SK-N-SH (cell line): ENCODE measurements around the gene KCNQ2. TPM values are rescaled to one million over a fixed set of nuclear protein-coding genes. Genes with fewer than 3 reads are reported as not detected.

Experiments
- CTCF ChIA-PET: fragments of 300-600, 350-600 bp; formaldehyde crosslinking; extraction: SDS; loops from one replicate; lab custom pipeline; 2021; lab: Yijun Ruan, JAX
- POLR2A ChIA-PET: fragments of 350-600 bp; sonication (Branson Sonifier 250); formaldehyde crosslinking; extraction: SDS; loops from one replicate; lab custom pipeline; 2020; ENCODE audit warnings: antibody characterized with exemption, inconsistent platforms; lab: Yijun Ruan, JAX
- DNase-seq: peaks from one replicate; pipeline ENCODE4 v3.0.0; 2012
- H2AFZ ChIP-seq: fragments of 200-600 bp; sonication (generic); 2 replicates; pipeline ENCODE4 v1.8.1; 2016; ENCODE audit warnings: antibody characterized with exemption, mild to moderate bottlenecking, low read depth
- H3F3A ChIP-seq: fragments of 200-600 bp; sonication (generic); replicated peaks from 2 replicates; pipeline ENCODE3; 2016; ENCODE audit warnings: antibody characterized with exemption, mild to moderate bottlenecking; ENCODE audit not compliant: insufficient read depth
- H3K27ac ChIP-seq, 2 experiments: fragments of 200-500 bp in 1 of 2; fragments of 200-600 bp in 1 of 2; sonication (Bioruptor generic) in 1 of 2; sonication (generic), shearing (Covaris generic) in 1 of 2; 2 replicates each; pipeline versions ENCODE4 v1.5.1 to v1.6.1; 2014 to 2016; ENCODE audit warnings: low read depth in 2 of 2, inconsistent platforms in 1 of 2, low read length in 1 of 2, mild to moderate bottlenecking in 1 of 2, mixed read lengths in 1 of 2
- H3K27me3 ChIP-seq: fragments of 200-600 bp; sonication (generic), shearing (Covaris generic); 2 replicates; pipeline ENCODE4 v1.6.1; 2016; ENCODE audit warnings: mixed run types; ENCODE audit not compliant: insufficient read depth
- H3K36me3 ChIP-seq, 2 experiments: fragments of 200-500 bp in 1 of 2; fragments of 200-600 bp in 1 of 2; sonication (Bioruptor generic) in 1 of 2; sonication (generic) in 1 of 2; replicated peaks in 1 of 2; 2 replicates each; pipeline versions ENCODE3 to v1.5.1; 2014 to 2016; ENCODE audit warnings: low read length in 1 of 2, mild to moderate bottlenecking in 1 of 2; ENCODE audit not compliant: insufficient read depth in 2 of 2, control insufficient read depth in 1 of 2
- H3K4me1 ChIP-seq, 2 experiments: fragments of 200-500 bp in 1 of 2; fragments of 200-600 bp in 1 of 2; sonication (Bioruptor generic) in 1 of 2; sonication (generic), shearing (Covaris generic) in 1 of 2; 2 replicates each; pipeline versions ENCODE4 v1.5.1 to v1.6.1; 2014 to 2016; ENCODE audit warnings: low read depth in 1 of 2, low read length in 1 of 2, mixed run types in 1 of 2; ENCODE audit not compliant: insufficient read depth in 2 of 2, control insufficient read depth in 1 of 2
- H3K4me2 ChIP-seq: fragments of 200-600 bp; sonication (generic), shearing (Covaris generic); 2 replicates; pipeline ENCODE4 v1.6.1; 2017; ENCODE audit warnings: mixed run types
- H3K4me3 ChIP-seq, 2 experiments: fragments of 200-500 bp in 1 of 2; fragments of 200-600 bp in 1 of 2; sonication (Bioruptor generic) in 1 of 2; sonication (generic), shearing (Covaris generic) in 1 of 2; 2 replicates each; pipeline versions ENCODE4 v1.5.1 to v1.8.1; 2014 to 2016; ENCODE audit warnings: low read depth in 2 of 2, inconsistent platforms in 1 of 2, low read length in 1 of 2, mild to moderate bottlenecking in 1 of 2, mixed read lengths in 1 of 2, moderate library complexity in 1 of 2
- H3K79me2 ChIP-seq: fragments of 200-600 bp; sonication (generic); 2 replicates; pipeline ENCODE4 v1.8.1; 2017; ENCODE audit warnings: mild to moderate bottlenecking; ENCODE audit not compliant: insufficient read depth
- H3K9ac ChIP-seq: fragments of 200-600 bp; sonication (generic); 2 replicates; pipeline ENCODE4 v1.6.1; 2017; ENCODE audit warnings: mixed run types
- H3K9me2 ChIP-seq: fragments of 200-600 bp; sonication (generic); 2 replicates; pipeline ENCODE4 v1.6.1; 2017; ENCODE audit warnings: mixed run types
- H3K9me3 ChIP-seq: fragments of 200-600 bp; sonication (generic); 2 replicates; pipeline ENCODE4 v1.6.1; 2017; ENCODE audit warnings: mixed run types, mild to moderate bottlenecking, moderate library complexity
- H4K20me1 ChIP-seq: fragments of 200-600 bp; sonication (generic); 2 replicates; pipeline ENCODE4 v1.6.1; 2017; ENCODE audit warnings: mild to moderate bottlenecking, mixed run types; ENCODE audit not compliant: insufficient read depth
- CTCF ChIP-seq: fragments of 200-600 bp; sonication (generic); IDR thresholded peaks from 2 replicates; pipeline ENCODE4 v1.6.1; 2017; ENCODE audit warnings: antibody characterized with exemption, mild to moderate bottlenecking, moderate library complexity
- ELF1 ChIP-seq: IDR thresholded peaks from 2 replicates; pipeline ENCODE4 v1.4.0; 2012
- EP300 ChIP-seq, 2 experiments: IDR thresholded peaks; 2 replicates each; pipeline versions ENCODE4 v1.4.0 to v1.6.1; 2012; ENCODE audit warnings: borderline replicate concordance in 1 of 2, low read depth in 1 of 2, low read length in 1 of 2
- EZH2phosphoT487 ChIP-seq: fragments of 200-600 bp; sonication (generic); IDR thresholded peaks from 2 replicates; pipeline ENCODE4 v1.6.1; 2017; ENCODE audit warnings: low read depth, mixed run types, mild to moderate bottlenecking, antibody characterized with exemption, moderate library complexity, borderline replicate concordance
- FOSL2 ChIP-seq: IDR thresholded peaks from 2 replicates; pipeline ENCODE4 v1.4.0; 2012; ENCODE audit warnings: low read depth, mild to moderate bottlenecking, moderate library complexity, borderline replicate concordance
- FOXJ3 ChIP-seq: sonication (generic); formaldehyde crosslinking; IDR thresholded peaks from 2 replicates; pipeline ENCODE4 v1.5.1; 2020; ENCODE audit warnings: mild to moderate bottlenecking, missing genetic modification reagents
- FOXM1 ChIP-seq: IDR thresholded peaks from 2 replicates; pipeline ENCODE4 v1.4.0; 2012; ENCODE audit warnings: low read depth, mild to moderate bottlenecking
- MAX ChIP-seq: IDR thresholded peaks from 2 replicates; pipeline ENCODE4 v1.4.0; 2012; ENCODE audit warnings: low read depth
- MEF2A ChIP-seq: IDR thresholded peaks from 2 replicates; pipeline ENCODE4 v1.4.0; 2012; ENCODE audit warnings: low read depth, borderline replicate concordance
- NFIC ChIP-seq: IDR thresholded peaks from 2 replicates; pipeline ENCODE4 v1.4.0; 2012; ENCODE audit warnings: borderline replicate concordance
- NRF1 ChIP-seq: IDR thresholded peaks from 2 replicates; pipeline ENCODE4 v1.6.1; 2012; ENCODE audit warnings: low read depth, mild to moderate bottlenecking, low read length
- PBX3 ChIP-seq: IDR thresholded peaks from 2 replicates; pipeline ENCODE4; 2012
- POLR2AphosphoS5 ChIP-seq: IDR thresholded peaks from 2 replicates; pipeline ENCODE4 v1.6.1; 2012; ENCODE audit warnings: low read depth, low read length
- RAD21 ChIP-seq: IDR thresholded peaks from 2 replicates; pipeline ENCODE4 v1.6.1; 2012; ENCODE audit warnings: mild to moderate bottlenecking, low read length
- RCOR1 ChIP-seq: fragments of 150-350 bp; IDR thresholded peaks from 2 replicates; pipeline ENCODE4 v1.6.1; 2017; ENCODE audit warnings: antibody characterized with exemption, low read length
- RXRA ChIP-seq: IDR thresholded peaks from 2 replicates; pipeline ENCODE4 v1.4.0; 2012; ENCODE audit warnings: low read depth, mild to moderate bottlenecking, borderline replicate concordance
- SIN3A ChIP-seq: IDR thresholded peaks from 2 replicates; pipeline ENCODE4 v1.6.1; 2012; ENCODE audit warnings: low read depth, mild to moderate bottlenecking, low read length, moderate library complexity, borderline replicate concordance
- YY1 ChIP-seq: IDR thresholded peaks from 2 replicates; pipeline ENCODE4 v1.4.0; 2012; ENCODE audit warnings: low read depth, mild to moderate bottlenecking
- WGBS: methylation state at CpG from one replicate; pipeline ENCODE4 v1.1.6; 2017; ENCODE audit warnings: low lambda C conversion rate; 5-methylcytosine and 5-hydroxymethylcytosine counted together
- polyA plus RNA-seq, 3 experiments: library from polyadenylated mRNA; depleted of rRNA; stranded (reverse); fragments of >200 nt; gene quantifications; 2 replicates each; pipeline ENCODE4 v1.2.3, GENCODE V29; 2012
- TF ChIP-seq, protein P1 (sequence below): fragments of 150-350 bp; IDR thresholded peaks from 2 replicates; pipeline ENCODE4 v1.6.1; 2017; ENCODE audit warnings: antibody characterized with exemption, low read length, low read depth, borderline replicate concordance

Gene KCNQ2
- polyA plus RNA-seq, 1 of the 3 experiments (the other 2 are of a cell fraction), result 3.9 TPM

- peak; percentile 48 for TF ChIP-seq CTCF
- TF ChIP-seq MAX, result no peak
- no peak for TF ChIP-seq EP300 (IDR thresholded peaks at IDR 0.05; ENCODE audit: borderline replicate concordance in 1 of 2, low read depth in 1 of 2, low read length in 1 of 2)
- no peak for TF ChIP-seq YY1
- TF ChIP-seq FOSL2, result no peak
- no peak for TF ChIP-seq MEF2A
- TF ChIP-seq NFIC, result no peak
- no peak for TF ChIP-seq ELF1
- TF ChIP-seq SIN3A, result no peak
- TF ChIP-seq FOXM1, result no peak
- TF ChIP-seq, protein P1, sequence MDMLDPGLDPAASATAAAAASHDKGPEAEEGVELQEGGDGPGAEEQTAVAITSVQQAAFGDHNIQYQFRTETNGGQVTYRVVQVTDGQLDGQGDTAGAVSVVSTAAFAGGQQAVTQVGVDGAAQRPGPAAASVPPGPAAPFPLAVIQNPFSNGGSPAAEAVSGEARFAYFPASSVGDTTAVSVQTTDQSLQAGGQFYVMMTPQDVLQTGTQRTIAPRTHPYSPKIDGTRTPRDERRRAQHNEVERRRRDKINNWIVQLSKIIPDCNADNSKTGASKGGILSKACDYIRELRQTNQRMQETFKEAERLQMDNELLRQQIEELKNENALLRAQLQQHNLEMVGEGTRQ, result no peak
- no peak for TF ChIP-seq RCOR1
Measured at GRCh38 chr20:63519668-63520503, 47.4 kb upstream of the KCNQ2 start (continued).

- peak overlapping the region; percentile 99 for H3K4me2 ChIP-seq
- ChIA-PET POLR2A (interaction anchor here (1.4 to 2.3 kb wide), 2 partner anchors 16 to 55 kb away, joined by 4 to 14 read pairs; no protein-coding TSS in a partner anchor), CTCF (interaction anchor here (0.9 to 8.7 kb wide), 6 partner anchors 16 to 85 kb away, joined by 3 to 82 read pairs (median 9); partner anchors contain the start of gene PTK6)
- peak overlapping the region; percentile 97; the same call in 1 of the 2 replicates for H3K9ac ChIP-seq
- TF ChIP-seq EZH2phosphoT487 (no peak), PBX3 (no peak), ELF1 (no peak), EP300 (IDR thresholded peaks at IDR 0.05; ENCODE audit: borderline replicate concordance in 1 of 2, low read depth in 1 of 2, low read length in 1 of 2) (no peak), MEF2A (no peak), RAD21 (no peak), RXRA (no peak), NRF1 (no peak), FOXJ3 (CRISPR knock-in tag) (no peak), NFIC (no peak), POLR2AphosphoS5 (no peak)
- H3K79me2 ChIP-seq, result peaks cover 22% of the 10 kb centered on the region
- no peaks in the 10 kb centered on the region for H3K27me3 ChIP-seq
- DNase-seq, result peak; percentile 28
- H3K36me3 ChIP-seq, result peaks cover 13 to 19% of the 10 kb centered on the region in 2 experiments
- peak overlapping the region; percentile 84 to 85 for H3K4me3 ChIP-seq
- WGBS, result 94% methylated on average over 31 of the region's 32 CpGs
- H3K9me3 ChIP-seq, result no peaks in the 10 kb centered on the region
- peak overlapping the region; percentile 76; the same call in 1 of the 2 replicates for H2AFZ ChIP-seq
- H3K9me2 ChIP-seq, result no peaks in the 10 kb centered on the region
- no peak overlapping the region; a peak in 2 of 4 replicates for H3K27ac ChIP-seq
- H3K4me1 ChIP-seq, result peaks cover 4 to 26% of the 10 kb centered on the region in 2 experiments; a peak in 3 of 4 replicates
- peaks cover 26% of the 10 kb centered on the region for H4K20me1 ChIP-seq
- H3F3A ChIP-seq, result peaks cover 11% of the 10 kb centered on the region
Measured at GRCh38 chr20:63518946-63519667, 46.7 kb upstream of the KCNQ2 start.
